Measurements from ENCODE around the gene NHP2. TPM values are rescaled to one million over a fixed set of nuclear protein-coding genes. Genes with fewer than 3 reads are reported as not detected.
A peak's percentile ranks its signal among the peaks of the same experiment; 100 is the strongest.
"Not testable (repeated sequence)": the region's sequence is repeated elsewhere in the genome, so short reads cannot be mapped to it uniquely, and the experiment has no call there.

NHP2 gene
- polyA plus RNA-seq, 3 donors from 2014 or later: 163 to 196 (median 195) TPM

DNA sequence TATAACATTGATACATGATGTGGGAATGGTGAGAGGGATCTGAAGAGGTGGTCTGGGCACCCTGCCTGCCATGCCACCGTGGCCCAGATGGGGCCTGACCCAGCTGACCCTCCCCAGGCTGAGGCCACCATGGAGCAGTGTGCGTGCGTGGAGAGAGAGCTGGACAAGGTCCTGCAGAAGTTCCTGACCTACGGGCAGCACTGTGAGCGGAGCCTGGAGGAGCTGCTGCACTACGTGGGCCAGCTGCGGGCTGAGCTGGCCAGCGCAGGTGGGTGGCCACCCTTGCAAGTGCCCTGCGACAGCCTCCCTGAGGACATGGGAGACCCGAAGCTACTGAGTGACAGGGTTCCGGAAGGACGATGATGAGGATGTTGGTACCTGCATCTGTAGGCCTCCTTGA is 15.7 kb downstream of the NHP2 start:
- Mint-ChIP-seq H3K36me3 (peaks cover 11 to 32% (median 24%) of the 10 kb centered on the region in 3 donors), H3K4me3 (no peak overlapping the region), H3K27me3 (ENCODE audit: low read depth in 3 of 3) (peaks cover under 1 to 2% (median 2%) of the 10 kb centered on the region in 3 donors), H3K9me3 (no peaks in the 10 kb centered on the region), H3K4me1 (no peaks in the 10 kb centered on the region), H3K27ac (no peak overlapping the region)
- DNase-seq: no peak

DNA sequence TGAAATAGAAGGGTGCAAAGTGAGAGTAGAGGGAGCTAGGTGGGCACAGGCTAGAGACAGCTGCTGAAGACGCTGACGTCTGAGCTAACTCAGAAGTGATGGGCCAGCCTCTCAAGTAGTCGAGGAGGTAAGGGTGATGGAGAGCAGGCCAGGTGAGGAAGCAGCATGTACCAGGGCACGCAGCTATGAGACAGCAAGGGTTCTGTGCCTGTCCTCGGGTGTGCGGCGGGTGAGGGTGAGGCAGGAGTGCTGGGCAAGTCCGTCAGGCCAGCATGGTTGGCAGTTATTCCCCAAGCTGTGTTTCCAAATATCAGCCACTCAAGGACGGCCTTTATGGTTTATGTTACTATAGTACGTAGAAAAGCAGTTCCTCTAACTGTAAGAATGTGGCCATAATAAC is 16.7 kb downstream of the NHP2 start:
- no peak for DNase-seq

DNA sequence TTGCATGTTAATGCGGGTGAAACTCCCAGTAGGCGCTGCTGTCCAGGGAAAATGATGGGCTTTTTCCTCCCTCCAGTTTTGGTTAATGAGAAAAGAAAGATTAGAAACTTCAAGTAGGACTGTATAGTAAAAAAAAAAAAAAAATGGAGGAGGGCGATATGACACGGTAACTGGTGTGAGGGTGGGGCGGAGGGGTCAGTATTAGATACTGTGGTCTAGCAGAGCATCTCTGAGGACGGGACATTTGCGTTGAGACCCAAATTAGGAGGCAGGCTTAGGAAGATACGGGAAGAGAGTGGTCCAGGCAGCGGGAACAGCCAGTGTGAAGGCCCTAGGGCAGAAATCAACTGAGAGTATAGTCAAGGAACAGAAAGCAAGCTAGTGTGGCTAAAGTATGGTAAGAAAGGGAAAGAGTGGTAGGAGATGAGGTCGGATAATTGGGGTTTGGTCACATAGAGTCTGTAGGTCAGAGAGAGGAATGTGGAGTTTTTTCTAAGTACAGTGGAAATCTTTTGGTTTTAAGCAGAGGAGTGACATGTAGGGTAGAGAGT is 22.2 kb downstream of the NHP2 start:
- H3K4me3 Mint-ChIP-seq: peak overlapping the region; percentile 61 to 79 (median 74)
- peaks cover 6 to 12% (median 9%) of the 10 kb centered on the region in 3 donors for H3K27me3 Mint-ChIP-seq (ENCODE audit: low read depth in 3 of 3)
- H3K36me3 Mint-ChIP-seq: peaks cover 0 to 17% (median 10%) of the 10 kb centered on the region in 3 donors
- peaks cover 10 to 18% of the 10 kb centered on the region in 2 donors for H3K4me1 Mint-ChIP-seq
- H3K9me3 Mint-ChIP-seq: no peaks in the 10 kb centered on the region
- no peak for DNase-seq
- peak overlapping the region; percentile 26 to 88 (median 58) for H3K27ac Mint-ChIP-seq

More for the DNA sequence above, 16.7 kb downstream of the NHP2 start:
- Mint-ChIP-seq H3K36me3 (peaks cover 11 to 30% (median 21%) of the 10 kb centered on the region in 3 donors), H3K27me3 (ENCODE audit: low read depth in 3 of 3) (peaks cover 2 to 3% (median 2%) of the 10 kb centered on the region in 3 donors), H3K9me3 (no peaks in the 10 kb centered on the region), H3K4me1 (peaks cover under 1 to 4% of the 10 kb centered on the region in 2 donors), H3K4me3 (no peak overlapping the region), H3K27ac (peak overlapping the region in 2 of 6 donors; percentile 28 to 42)

DNA sequence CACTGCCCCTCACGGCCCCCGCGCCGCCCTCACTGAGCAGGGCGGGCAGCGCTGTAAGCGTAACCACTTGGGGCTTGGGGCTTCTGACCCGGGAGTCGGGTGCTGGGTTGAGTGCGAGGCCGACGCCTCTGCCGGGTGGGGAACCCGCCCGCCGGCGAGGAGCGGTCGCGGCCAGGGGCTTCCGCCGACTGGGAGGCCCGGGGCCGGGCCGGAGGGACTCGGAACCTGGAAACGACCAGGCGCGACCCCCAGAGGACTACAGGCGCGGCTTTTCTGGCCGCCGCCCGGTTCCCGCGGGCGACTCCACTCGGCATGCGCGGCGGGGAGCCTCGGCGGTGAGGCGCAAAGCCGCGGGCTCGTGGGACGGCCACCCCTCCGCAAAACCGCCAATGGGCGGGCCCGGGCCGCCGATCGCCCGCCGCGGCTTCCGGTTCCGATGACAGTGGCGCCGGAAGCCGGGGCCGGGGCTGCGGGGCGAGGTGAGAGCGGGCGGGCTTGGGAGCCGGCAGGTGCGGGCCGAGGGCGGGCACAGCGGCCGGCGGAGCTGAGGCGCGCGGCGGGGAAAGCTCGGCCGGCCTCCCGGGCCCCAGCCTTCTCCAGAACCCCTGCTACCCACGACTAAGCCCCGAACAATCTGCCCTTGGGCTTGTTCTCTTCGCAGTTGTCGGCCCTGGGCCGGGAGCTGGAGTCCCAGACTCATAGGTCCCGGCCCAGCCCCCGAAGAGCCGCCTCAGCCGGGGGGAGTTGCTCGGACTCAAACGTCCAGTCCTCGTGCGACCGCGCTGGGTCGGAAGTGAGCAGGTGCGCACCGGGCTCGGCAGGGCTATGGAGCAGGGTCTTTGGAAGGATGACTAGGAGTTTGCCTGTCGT is 22.9 kb downstream of the NHP2 start, which contains the start of gene RMND5B:
Gene RMND5B, plus strand, starts transcription at position 439 of the 870 bp plus-strand sequence. CDS start 7,106 bp downstream, outside the sequence.
- Mint-ChIP-seq H3K4me3 (peak within 1 kb of the TSS; percentile 73 to 79 (median 78)), H3K36me3 (peaks cover 0 to 15% (median 6%) of the 10 kb centered on the region in 3 donors), H3K27me3 (ENCODE audit: low read depth in 3 of 3) (peaks cover 6 to 12% (median 9%) of the 10 kb centered on the region in 3 donors), H3K27ac (peak within 1 kb of the TSS; percentile 51 to 88 (median 74)), H3K4me1 (peaks cover 10 to 18% of the 10 kb centered on the region in 2 donors), H3K9me3 (no peaks in the 10 kb centered on the region)
- peak; percentile 83 to 86 (median 84) for DNase-seq

DNA sequence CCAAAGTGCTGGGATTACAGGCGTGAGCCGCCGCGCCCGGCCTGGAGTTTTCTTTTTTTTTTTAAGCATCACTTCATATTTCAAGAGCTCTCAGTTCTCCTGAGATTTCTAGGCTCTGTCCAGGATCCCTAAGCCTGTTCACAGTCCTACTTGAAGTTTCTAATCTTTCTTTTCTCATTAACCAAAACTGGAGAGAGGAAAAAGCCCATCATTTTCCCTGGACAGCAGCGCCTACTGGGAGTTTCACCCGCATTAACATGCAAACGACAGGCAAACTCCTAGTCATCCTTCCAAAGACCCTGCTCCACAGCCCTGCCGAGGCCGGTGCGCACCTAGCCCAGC is 23.5 kb downstream of the NHP2 start:
- not testable (repeated sequence) for DNase-seq, H3K9me3 Mint-ChIP-seq
- Mint-ChIP-seq H3K27me3 (ENCODE audit: low read depth in 3 of 3) (peaks cover 6 to 13% (median 12%) of the 10 kb centered on the region in 3 donors), H3K36me3 (peaks cover 0 to 10% (median 6%) of the 10 kb centered on the region in 3 donors), H3K4me3 (peak overlapping the region; percentile 63 to 79 (median 76)), H3K4me1 (peaks cover 10 to 18% of the 10 kb centered on the region in 2 donors), H3K27ac (peak overlapping the region in 5 of 6 donors; percentile 31 to 78 (median 68))

DNA sequence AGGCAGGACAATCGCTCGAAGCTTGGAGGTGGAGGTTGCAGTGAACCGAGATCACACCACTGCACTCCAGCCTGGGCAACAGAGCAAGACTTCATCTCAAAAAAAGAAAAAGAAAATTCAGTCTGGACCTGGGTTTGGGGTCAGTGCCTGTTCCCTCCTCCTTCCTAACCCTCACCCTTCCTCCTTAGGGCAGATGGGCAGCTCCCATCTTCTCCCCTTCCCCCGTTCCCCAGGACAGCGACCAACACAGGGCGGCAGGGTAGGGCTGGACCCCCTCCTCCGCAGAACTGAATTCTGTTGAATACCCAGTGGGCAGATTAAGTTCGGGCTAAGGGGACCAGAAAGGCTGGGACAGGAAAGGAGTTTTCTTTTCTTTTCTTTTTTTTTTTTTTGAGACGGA is 24.4 kb downstream of the NHP2 start:
- Mint-ChIP-seq H3K27ac (no peak overlapping the region), H3K4me3 (peak overlapping the region in 4 of 5 donors; percentile 17 to 55 (median 34)), H3K27me3 (ENCODE audit: low read depth in 3 of 3) (peaks cover 6 to 15% (median 13%) of the 10 kb centered on the region in 3 donors), H3K9me3 (peaks cover 0 to 2% (median 0%) of the 10 kb centered on the region in 6 donors), H3K4me1 (peaks cover 10 to 18% of the 10 kb centered on the region in 2 donors), H3K36me3 (peaks cover 0 to 8% (median 5%) of the 10 kb centered on the region in 3 donors)
- DNase-seq: no peak

DNA sequence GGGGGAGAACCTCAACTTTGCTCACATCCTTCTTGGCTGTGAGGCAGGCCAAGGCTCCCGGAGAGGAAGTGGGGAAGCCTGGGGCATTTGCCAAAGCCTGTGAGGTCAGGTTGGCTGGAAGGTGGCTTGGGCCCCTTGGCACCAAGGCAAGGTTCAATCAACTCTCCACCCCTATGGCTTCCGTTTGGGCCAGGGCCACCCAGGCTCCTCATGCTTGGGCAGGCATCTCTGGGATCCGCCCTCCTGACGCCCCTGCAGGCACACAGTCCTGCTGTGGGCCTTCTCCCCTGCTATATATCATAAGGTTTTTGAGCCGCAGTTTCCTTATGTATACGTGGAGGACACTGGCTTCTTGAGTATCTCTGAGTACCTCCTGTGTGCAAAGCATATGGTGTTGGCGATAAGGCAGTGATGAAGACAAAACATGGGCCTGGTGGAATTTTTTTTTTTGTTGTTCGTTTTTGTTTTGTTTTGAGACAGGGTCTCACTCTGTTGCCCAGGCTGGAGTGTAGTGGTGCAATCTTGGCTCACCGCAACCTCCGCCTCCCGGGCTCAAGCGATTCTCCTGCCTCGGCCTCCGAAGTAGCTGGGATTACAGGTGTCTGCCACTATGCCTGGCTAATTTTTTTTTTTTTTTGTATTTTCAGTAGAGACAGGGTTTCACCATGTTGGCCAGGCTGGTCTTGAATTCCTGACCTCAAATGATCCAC is 26.2 kb downstream of the NHP2 start:
- not testable (repeated sequence) for H3K36me3 Mint-ChIP-seq, H3K27ac Mint-ChIP-seq, DNase-seq, H3K9me3 Mint-ChIP-seq, H3K4me3 Mint-ChIP-seq
- Mint-ChIP-seq H3K27me3 (ENCODE audit: low read depth in 3 of 3) (peaks cover 12 to 17% (median 15%) of the 10 kb centered on the region in 3 donors), H3K4me1 (peaks cover 10 to 18% of the 10 kb centered on the region in 2 donors)

DNA sequence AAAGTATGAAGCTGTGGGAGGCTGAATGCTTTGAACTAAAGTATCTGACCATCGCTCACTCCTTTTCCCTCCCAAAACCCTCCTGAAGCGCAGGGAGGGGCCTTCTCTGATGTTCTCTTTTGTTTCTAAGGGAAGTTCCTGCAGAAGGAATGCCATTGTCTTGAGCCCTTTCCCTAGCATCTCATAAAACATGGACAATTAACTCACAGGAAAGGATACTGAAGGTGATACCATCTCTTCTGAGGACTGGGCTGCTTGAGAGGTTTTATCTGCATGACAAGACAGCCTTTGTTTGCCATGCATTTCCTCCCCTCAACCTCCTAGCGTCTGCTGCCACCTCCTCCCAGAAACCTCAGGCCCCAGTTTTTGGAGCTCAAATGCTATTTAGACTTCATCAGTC is 27.1 kb downstream of the NHP2 start:
- Mint-ChIP-seq H3K36me3 (no peaks in the 10 kb centered on the region), H3K4me1 (peaks cover 5 to 10% of the 10 kb centered on the region in 2 donors), H3K27me3 (ENCODE audit: low read depth in 3 of 3) (peaks cover 10 to 19% (median 17%) of the 10 kb centered on the region in 3 donors), H3K9me3 (peaks cover 0 to 2% (median 0%) of the 10 kb centered on the region in 6 donors), H3K4me3 (no peak overlapping the region), H3K27ac (no peak overlapping the region)
- DNase-seq: no peak

DNA sequence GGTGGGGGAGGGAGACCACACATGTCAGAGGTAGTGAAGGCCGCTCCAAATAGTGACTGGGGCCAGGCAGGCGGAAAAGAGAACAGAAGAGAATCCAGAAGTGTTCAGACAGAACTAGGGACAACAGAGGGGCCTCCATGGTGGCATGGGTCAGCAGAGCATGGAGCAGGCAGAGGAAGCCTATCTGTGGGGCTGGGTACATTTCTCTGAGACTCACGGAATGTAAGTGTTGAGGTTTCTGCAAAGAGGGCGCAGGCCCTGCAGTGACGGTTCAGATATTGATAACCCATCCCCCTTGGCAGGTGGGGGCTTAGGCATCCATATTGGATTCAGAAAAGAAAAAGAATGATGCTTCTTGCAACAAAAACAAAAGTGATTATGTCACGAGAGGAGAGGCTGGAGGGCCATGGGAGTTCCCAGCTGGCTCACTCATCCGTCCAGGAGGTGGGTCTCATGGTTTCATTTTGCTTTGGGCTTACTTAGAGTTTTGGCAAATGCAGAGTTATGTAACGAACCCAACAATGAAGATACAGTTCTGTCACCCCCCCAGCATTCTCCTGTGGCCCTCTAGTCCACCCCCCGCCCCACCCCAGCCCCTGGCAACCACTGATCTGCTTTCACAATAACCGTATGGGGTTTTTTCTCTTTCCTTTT is 28.3 kb downstream of the NHP2 start:
- no peaks in the 10 kb centered on the region for H3K36me3 Mint-ChIP-seq
- peaks cover 8 to 10% of the 10 kb centered on the region in 2 donors for H3K4me1 Mint-ChIP-seq
- H3K4me3 Mint-ChIP-seq: no peak overlapping the region
- DNase-seq: no peak
- peaks cover 13 to 23% (median 22%) of the 10 kb centered on the region in 3 donors for H3K27me3 Mint-ChIP-seq (ENCODE audit: low read depth in 3 of 3)
- no peak overlapping the region for H3K27ac Mint-ChIP-seq
- peaks cover 0 to 2% (median 0%) of the 10 kb centered on the region in 6 donors for H3K9me3 Mint-ChIP-seq

DNA sequence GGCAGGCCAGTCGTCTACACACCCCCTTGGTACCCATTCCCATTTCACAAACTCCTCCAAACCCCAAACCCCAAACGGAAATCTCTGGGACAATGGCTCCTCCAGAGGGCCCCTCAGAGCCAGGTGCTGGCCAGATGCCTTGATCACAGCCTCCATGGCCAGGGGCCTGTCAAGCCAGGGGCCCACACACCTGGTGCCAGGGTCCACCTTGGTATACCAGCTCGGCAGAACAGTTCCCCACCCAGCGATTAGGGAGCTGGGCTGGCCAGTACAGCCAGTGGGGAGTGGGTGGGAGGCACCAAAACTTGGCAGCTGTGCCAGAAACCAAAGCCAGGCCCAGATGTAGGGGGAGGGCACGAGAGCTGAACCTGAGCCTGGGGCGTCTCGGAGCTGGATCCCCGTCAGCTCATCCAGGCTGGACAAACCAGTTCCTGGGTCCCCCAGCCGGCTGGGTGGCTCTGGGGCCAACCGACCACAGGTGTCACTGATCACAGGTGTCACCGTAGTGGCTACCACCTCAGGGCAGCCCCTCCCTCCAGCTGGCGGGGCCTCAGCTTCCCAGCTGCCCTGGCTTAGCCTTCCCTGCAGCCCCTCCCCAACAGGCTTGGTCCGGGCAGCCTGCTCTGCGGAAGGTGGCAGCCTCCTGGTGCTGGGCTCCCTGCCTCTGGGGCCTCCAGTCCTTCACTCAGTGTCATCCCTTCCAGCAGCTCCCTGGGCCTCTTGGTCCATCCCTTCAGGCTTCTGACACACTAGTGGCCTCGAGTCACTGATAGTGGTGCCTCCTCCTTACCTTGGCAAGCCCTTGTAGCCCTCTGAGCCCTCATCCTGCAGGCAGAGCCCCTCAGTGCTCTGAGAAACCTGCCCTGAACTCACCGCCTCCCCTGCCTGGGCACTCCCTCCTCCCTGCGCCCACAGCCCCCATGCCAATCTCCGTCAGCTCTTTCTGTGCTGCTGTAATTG is 29.4 kb downstream of the NHP2 start:
- Mint-ChIP-seq H3K27me3 (ENCODE audit: low read depth in 3 of 3) (peaks cover 11 to 25% (median 19%) of the 10 kb centered on the region in 3 donors), H3K27ac (no peak overlapping the region), H3K36me3 (no peaks in the 10 kb centered on the region), H3K9me3 (peaks cover 0 to 2% (median 0%) of the 10 kb centered on the region in 6 donors), H3K4me1 (peaks cover 6 to 8% of the 10 kb centered on the region in 2 donors), H3K4me3 (no peak overlapping the region)
- DNase-seq: no peak

DNA sequence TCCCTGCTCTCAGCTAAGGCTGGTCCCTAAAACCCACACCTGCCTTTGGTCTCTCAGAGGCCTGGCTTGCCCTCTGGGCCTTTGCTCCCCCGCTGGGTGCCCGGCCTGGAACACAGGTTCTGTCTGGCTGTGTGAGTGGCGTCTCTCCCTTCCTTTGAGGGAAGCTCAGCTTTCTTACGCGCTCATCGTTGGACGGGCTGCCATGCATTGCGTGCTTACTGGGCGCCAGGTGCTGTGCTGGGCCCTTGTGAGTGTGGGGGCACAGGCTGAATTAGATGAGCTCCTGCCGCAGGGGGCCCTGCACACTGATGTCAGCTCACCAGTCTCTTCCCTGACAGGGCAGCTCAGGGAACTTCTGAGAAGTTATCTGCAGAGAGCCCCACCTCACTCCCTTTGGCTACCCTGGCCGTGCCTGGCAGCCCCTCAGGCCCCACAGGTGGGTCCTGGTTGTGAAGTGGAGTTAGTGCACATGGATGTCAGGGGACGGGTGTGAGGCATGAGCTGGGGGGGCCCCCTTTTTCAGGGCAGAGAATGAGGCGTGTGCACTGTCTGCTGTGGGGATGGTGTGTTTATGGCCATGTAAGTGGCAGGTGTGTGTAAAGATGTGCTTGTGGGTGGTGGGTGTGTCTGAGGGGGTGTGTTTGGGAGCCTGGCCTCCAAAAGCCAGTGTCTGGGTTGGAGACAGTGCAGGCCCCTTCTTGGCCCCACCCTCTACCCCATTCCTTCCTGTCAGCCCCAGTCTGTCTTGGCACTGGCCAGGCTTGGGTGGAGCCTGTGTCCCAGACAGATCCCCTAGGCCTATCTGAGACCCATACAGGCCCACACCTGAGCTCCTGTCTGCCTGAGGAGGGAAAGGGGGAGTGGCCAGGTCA is 30.4 kb downstream of the NHP2 start:
- Mint-ChIP-seq H3K9me3 (peaks cover 0 to 2% (median 0%) of the 10 kb centered on the region in 6 donors), H3K27me3 (ENCODE audit: low read depth in 3 of 3) (peaks cover 13 to 31% (median 21%) of the 10 kb centered on the region in 3 donors), H3K4me1 (peaks cover 8% of the 10 kb centered on the region in 2 donors), H3K36me3 (no peaks in the 10 kb centered on the region), H3K4me3 (no peak overlapping the region), H3K27ac (no peak overlapping the region)
- DNase-seq: no peak
